HCT116 (cell line): ENCODE results near the gene IL25. TPM values are rescaled to one million over a fixed set of nuclear protein-coding genes. Genes with fewer than 3 reads are reported as not detected.

Experiments
- ATAC-seq: fragments of 200-7000 bp; cut with Tn5 transposase; 2 replicates; pipeline ENCODE4 v1.9.1; 2020; ENCODE audit warnings: mild to moderate bottlenecking, moderate library complexity
- BruUV-seq: library from RNA; stranded (reverse); fragments of 400-500 nt; replicated peaks from 2 replicates; lab custom pipeline; 2021; lab: Mats Ljungman, UMichigan
- CTCF ChIA-PET: fragments of 300-600 bp; sonication (Branson Sonifier 250); formaldehyde crosslinking; loops from one replicate; lab custom pipeline; 2021; ENCODE audit warnings: antibody characterized with exemption; lab: Charles Lee
- POLR2A ChIA-PET: fragments of 300-600, 350-600 bp; sonication (Branson Sonifier 250); formaldehyde crosslinking; loops from one replicate; lab custom pipeline; 2021; ENCODE audit warnings: antibody characterized with exemption; lab: Charles Lee
- RAD21 ChIA-PET, 2 experiments: fragments of 300-600 bp; sonication (Branson Sonifier 250); formaldehyde crosslinking; loops; one replicate each; lab custom pipeline; 2023; ENCODE audit warnings: low total read pairs in 2 of 2; ENCODE audit not compliant: uncharacterized antibody in 2 of 2, unreplicated experiment in 2 of 2, low non-redundant PET in 1 of 2; lab: Charles Lee
- DNase-seq: peaks from one replicate; pipeline ENCODE4 v3.0.0-alpha.2; 2010; ENCODE audit warnings: low read depth, low spot score
- H2AFZ ChIP-seq: fragments of 200-600 bp; shearing (Covaris generic), sonication (generic); 2 replicates; pipeline ENCODE4 v1.6.1; 2017; ENCODE audit warnings: low read depth, mixed run types, mixed read lengths, antibody characterized with exemption, low read length; ENCODE audit not compliant: poor library complexity, severe bottlenecking
- H3K27ac ChIP-seq: 2 replicates; pipeline ENCODE4 v1.5.1; 2012; ENCODE audit warnings: low read depth, low read length
- H3K27me3 ChIP-seq: fragments of 200-600 bp; sonication (generic); 2 replicates; pipeline ENCODE4 v1.6.1; 2016; ENCODE audit warnings: mixed run types, low read length, mixed read lengths; ENCODE audit not compliant: insufficient read depth
- H3K36me3 ChIP-seq, 2 experiments: fragments of 200-500 bp in 1 of 2; fragments of 200-600 bp in 1 of 2; sonication (Bioruptor generic) in 1 of 2; sonication (generic) in 1 of 2; 2 replicates each; pipeline versions ENCODE4 v1.5.1 to v1.6.1; 2014 to 2016; ENCODE audit warnings: low read length in 2 of 2, inconsistent platforms in 1 of 2, mixed read lengths in 1 of 2, mixed run types in 1 of 2; ENCODE audit not compliant: insufficient read depth in 2 of 2, control insufficient read depth in 1 of 2
- H3K4me1 ChIP-seq, 2 experiments: fragments of 200-600 bp in 1 of 2; sonication (generic) in 1 of 2; 2 replicates each; pipeline versions ENCODE4 v1.5.1 to v1.6.1; 2012 to 2017; ENCODE audit warnings: low read length in 2 of 2, inconsistent platforms in 1 of 2, mild to moderate bottlenecking in 1 of 2, mixed read lengths in 1 of 2, mixed run types in 1 of 2, moderate library complexity in 1 of 2; ENCODE audit not compliant: insufficient read depth in 2 of 2, control insufficient read depth in 1 of 2
- H3K4me2 ChIP-seq: fragments of 200-600 bp; sonication (generic); 2 replicates; pipeline ENCODE4 v1.6.1; 2017; ENCODE audit warnings: mixed run types, low read length, mixed read lengths
- H3K4me3 ChIP-seq, 2 experiments: fragments of 200-600 bp in 1 of 2; sonication (generic) in 1 of 2; replicated peaks in 1 of 2; 2 replicates each; pipeline ENCODE4 v1.5.1; 2011 to 2016; ENCODE audit warnings: low read length in 2 of 2, control low read depth in 1 of 2, low read depth in 1 of 2, mild to moderate bottlenecking in 1 of 2, mixed read lengths in 1 of 2, mixed run types in 1 of 2
- H3K79me2 ChIP-seq: fragments of 200-600 bp; sonication (generic); 2 replicates; pipeline ENCODE4 v1.6.1; 2017; ENCODE audit warnings: mild to moderate bottlenecking, mixed run types, low read length, moderate library complexity, mixed read lengths; ENCODE audit not compliant: insufficient read depth
- H3K9ac ChIP-seq: fragments of 200-600 bp; sonication (generic); 2 replicates; pipeline ENCODE4 v1.6.1; 2016; ENCODE audit warnings: low read length, mixed read lengths
- H3K9me2 ChIP-seq: fragments of 200-600 bp; sonication (generic), shearing (Covaris generic); 2 replicates; pipeline ENCODE4 v1.6.1; 2017; ENCODE audit warnings: mixed run types, mild to moderate bottlenecking, moderate library complexity; ENCODE audit not compliant: insufficient read depth
- H3K9me3 ChIP-seq, 2 experiments: fragments of 200-500 bp in 1 of 2; fragments of 200-600 bp in 1 of 2; sonication (Bioruptor generic) in 1 of 2; sonication (generic) in 1 of 2; 2 replicates each; pipeline ENCODE4 v1.6.1; 2014 to 2017; ENCODE audit warnings: low read length in 2 of 2, mixed read lengths in 2 of 2, inconsistent platforms in 1 of 2, low read depth in 1 of 2, mild to moderate bottlenecking in 1 of 2, mixed run types in 1 of 2, moderate library complexity in 1 of 2; ENCODE audit not compliant: control insufficient read depth in 1 of 2, insufficient read depth in 1 of 2
- H4K20me1 ChIP-seq: fragments of 200-600 bp; sonication (generic), shearing (Covaris generic); 2 replicates; pipeline ENCODE4 v1.6.1; 2017; ENCODE audit warnings: mixed run types, mild to moderate bottlenecking, moderate library complexity; ENCODE audit not compliant: insufficient read depth
- ATF3 ChIP-seq: IDR thresholded peaks from 2 replicates; pipeline ENCODE4 v1.6.1; 2012
- CBX3 ChIP-seq: IDR thresholded peaks from 2 replicates; pipeline ENCODE4 v1.6.1; 2012; ENCODE audit warnings: low read depth
- EGR1 ChIP-seq: IDR thresholded peaks from 2 replicates; pipeline ENCODE4 v1.6.1; 2012; ENCODE audit warnings: low read depth
- ELF1 ChIP-seq: IDR thresholded peaks from 2 replicates; pipeline ENCODE4 v1.6.1; 2012; ENCODE audit warnings: low read depth, borderline replicate concordance
- EZH2 ChIP-seq: fragments of 200-600 bp; sonication (generic); IDR thresholded peaks from 2 replicates; pipeline ENCODE4 v1.6.1; 2017; ENCODE audit warnings: antibody characterized with exemption, mixed run types
- EZH2phosphoT487 ChIP-seq: fragments of 200-600 bp; IDR thresholded peaks from 2 replicates; pipeline ENCODE4 v1.6.1; 2018; ENCODE audit warnings: antibody characterized with exemption, borderline replicate concordance
- FOSL1 ChIP-seq: IDR thresholded peaks from 2 replicates; pipeline ENCODE4 v1.6.1; 2012; ENCODE audit warnings: low read depth
- JUND ChIP-seq: IDR thresholded peaks from 2 replicates; pipeline ENCODE4 v1.6.1; 2012
- MAX ChIP-seq: IDR thresholded peaks from 2 replicates; pipeline ENCODE4 v1.6.1; 2012
- POLR2A ChIP-seq: IDR thresholded peaks from 2 replicates; pipeline ENCODE4 v1.7.0; 2011; ENCODE audit warnings: borderline replicate concordance; ENCODE audit not compliant: insufficient read depth, insufficient read length; ENCODE audit errors: extremely low read depth
- POLR2AphosphoS5 ChIP-seq: IDR thresholded peaks from 2 replicates; pipeline ENCODE4 v1.6.1; 2011; ENCODE audit warnings: mild to moderate bottlenecking, low read depth, low read length, moderate library complexity
- RAD21 ChIP-seq: IDR thresholded peaks from 2 replicates; pipeline ENCODE4 v1.6.1; 2012; ENCODE audit warnings: low read depth, mild to moderate bottlenecking
- SIN3A ChIP-seq: IDR thresholded peaks from 2 replicates; pipeline ENCODE4 v1.6.1; 2012; ENCODE audit warnings: low read depth
- SP1 ChIP-seq: IDR thresholded peaks from 2 replicates; pipeline ENCODE4 v1.6.1; 2012; ENCODE audit warnings: low read depth
- TCF7L2 ChIP-seq: IDR thresholded peaks from 2 replicates; pipeline ENCODE4 v1.7.0; 2011; ENCODE audit warnings: borderline replicate concordance, inconsistent platforms; ENCODE audit not compliant: insufficient read depth, insufficient read length; ENCODE audit errors: extremely low read depth
- YY1 ChIP-seq: IDR thresholded peaks from 2 replicates; pipeline ENCODE4 v1.6.1; 2011; ENCODE audit warnings: low read length, low read depth, moderate library complexity, mild to moderate bottlenecking; ENCODE audit not compliant: insufficient replicate concordance; ENCODE audit errors: extremely low read depth
- ZFX ChIP-seq: fragments of 450-650 bp; IDR thresholded peaks from 2 replicates; pipeline ENCODE4 v1.6.1; 2017
- ZNF274 ChIP-seq: fragments of 200-500 bp; sonication (Bioruptor generic); IDR thresholded peaks from 2 replicates; pipeline ENCODE4 v1.6.1; 2014; ENCODE audit warnings: mild to moderate bottlenecking, low read depth, low read length, inconsistent platforms
- intact Hi-C: fragments of 100-400 bp; cut with micrococcal nuclease; formaldehyde crosslinking; loops from 2 replicates; pipeline ENCODE4 v1.10.0; 2022
- total RNA-seq: library from RNA; stranded (reverse); gene quantifications from one replicate; pipeline ENCODE4 v1.2.1, GENCODE V29; 2021; ENCODE audit not compliant: unreplicated experiment
- TF ChIP-seq, protein P1 (sequence below): IDR thresholded peaks from 2 replicates; pipeline ENCODE4 v1.6.1; 2011; ENCODE audit warnings: mild to moderate bottlenecking, low read length, moderate library complexity; ENCODE audit not compliant: insufficient replicate concordance; ENCODE audit errors: extremely low read depth
- TF ChIP-seq, protein P2 (sequence below), 3 experiments: fragments of 200-600 bp in 1 of 3; sonication (generic) in 1 of 3; IDR thresholded peaks in 2 of 3; conservative IDR thresholded peaks in 1 of 3; 2 replicates each; pipeline ENCODE4 v1.5.1; 2012 to 2017; ENCODE audit warnings: low read depth in 2 of 3, low read length in 2 of 3, antibody characterized with exemption in 1 of 3, borderline replicate concordance in 1 of 3, control low read depth in 1 of 3, mild to moderate bottlenecking in 1 of 3, mixed read lengths in 1 of 3, mixed run types in 1 of 3, moderate library complexity in 1 of 3; ENCODE audit not compliant: insufficient read depth in 1 of 3

IL25 gene
- total RNA-seq, 1 experiment from 2014 or later: not detected

GRCh38 chr14:23399136-23399535 lies 26.5 kb downstream of the IL25 start:
- Histone ChIP-seq H3K27ac (no peak overlapping the region), H3K4me2 (no peak overlapping the region), H2AFZ (no peak overlapping the region), H3K36me3 (no peaks in the 10 kb centered on the region), H3K9ac (no peak overlapping the region), H3K9me2 (no peaks in the 10 kb centered on the region), H3K4me3 (no peak overlapping the region), H4K20me1 (no peaks in the 10 kb centered on the region), H3K9me3 (no peaks in the 10 kb centered on the region), H3K79me2 (no peaks in the 10 kb centered on the region), H3K4me1 (no peaks in the 10 kb centered on the region), H3K27me3 (0 out of 2 replicates have a peak, but pooled peaks cover 2% of the 10 kb centered on the region)
- no peak for ATAC-seq
- no peak for DNase-seq
- ChIA-PET RAD21 (no interaction called here), CTCF (no interaction called here), POLR2A (no interaction called here)
- intact Hi-C loops: no loop called here
- TF ChIP-seq EZH2phosphoT487: no peak
- TF ChIP-seq SIN3A: no peak
- TF ChIP-seq ZNF274: no peak
- no peak for TF ChIP-seq ATF3
- TF ChIP-seq MAX: no peak
- TF ChIP-seq POLR2A: no peak
- TF ChIP-seq FOSL1: no peak
- TF ChIP-seq SP1: no peak
- no peak for TF ChIP-seq JUND
- TF ChIP-seq, protein P1, sequence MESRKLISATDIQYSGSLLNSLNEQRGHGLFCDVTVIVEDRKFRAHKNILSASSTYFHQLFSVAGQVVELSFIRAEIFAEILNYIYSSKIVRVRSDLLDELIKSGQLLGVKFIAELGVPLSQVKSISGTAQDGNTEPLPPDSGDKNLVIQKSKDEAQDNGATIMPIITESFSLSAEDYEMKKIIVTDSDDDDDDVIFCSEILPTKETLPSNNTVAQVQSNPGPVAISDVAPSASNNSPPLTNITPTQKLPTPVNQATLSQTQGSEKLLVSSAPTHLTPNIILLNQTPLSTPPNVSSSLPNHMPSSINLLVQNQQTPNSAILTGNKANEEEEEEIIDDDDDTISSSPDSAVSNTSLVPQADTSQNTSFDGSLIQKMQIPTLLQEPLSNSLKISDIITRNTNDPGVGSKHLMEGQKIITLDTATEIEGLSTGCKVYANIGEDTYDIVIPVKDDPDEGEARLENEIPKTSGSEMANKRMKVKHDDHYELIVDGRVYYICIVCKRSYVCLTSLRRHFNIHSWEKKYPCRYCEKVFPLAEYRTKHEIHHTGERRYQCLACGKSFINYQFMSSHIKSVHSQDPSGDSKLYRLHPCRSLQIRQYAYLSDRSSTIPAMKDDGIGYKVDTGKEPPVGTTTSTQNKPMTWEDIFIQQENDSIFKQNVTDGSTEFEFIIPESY: no peak
- TF ChIP-seq ZFX: no peak
- no peak for TF ChIP-seq ELF1
- TF ChIP-seq CBX3: no peak
- no peak for TF ChIP-seq EGR1
- TF ChIP-seq EZH2: no peak
- TF ChIP-seq RAD21: no peak
- TF ChIP-seq TCF7L2: no peak
- no peak for TF ChIP-seq YY1
- TF ChIP-seq POLR2AphosphoS5: no peak
- TF ChIP-seq, protein P2, sequence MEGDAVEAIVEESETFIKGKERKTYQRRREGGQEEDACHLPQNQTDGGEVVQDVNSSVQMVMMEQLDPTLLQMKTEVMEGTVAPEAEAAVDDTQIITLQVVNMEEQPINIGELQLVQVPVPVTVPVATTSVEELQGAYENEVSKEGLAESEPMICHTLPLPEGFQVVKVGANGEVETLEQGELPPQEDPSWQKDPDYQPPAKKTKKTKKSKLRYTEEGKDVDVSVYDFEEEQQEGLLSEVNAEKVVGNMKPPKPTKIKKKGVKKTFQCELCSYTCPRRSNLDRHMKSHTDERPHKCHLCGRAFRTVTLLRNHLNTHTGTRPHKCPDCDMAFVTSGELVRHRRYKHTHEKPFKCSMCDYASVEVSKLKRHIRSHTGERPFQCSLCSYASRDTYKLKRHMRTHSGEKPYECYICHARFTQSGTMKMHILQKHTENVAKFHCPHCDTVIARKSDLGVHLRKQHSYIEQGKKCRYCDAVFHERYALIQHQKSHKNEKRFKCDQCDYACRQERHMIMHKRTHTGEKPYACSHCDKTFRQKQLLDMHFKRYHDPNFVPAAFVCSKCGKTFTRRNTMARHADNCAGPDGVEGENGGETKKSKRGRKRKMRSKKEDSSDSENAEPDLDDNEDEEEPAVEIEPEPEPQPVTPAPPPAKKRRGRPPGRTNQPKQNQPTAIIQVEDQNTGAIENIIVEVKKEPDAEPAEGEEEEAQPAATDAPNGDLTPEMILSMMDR (IDR thresholded peaks at IDR 0.05 in 2 of 3, conservative IDR thresholded peaks at IDR 0.05 in 1 of 3; ENCODE audit: borderline replicate concordance in 1 of 3, insufficient read depth in 1 of 3, low read depth in 2 of 3, low read length in 2 of 3): no peak
- BruUV-seq: no TSS peak
